ENCODE measurements around the gene RBAK. TPM values are rescaled to one million over a fixed set of nuclear protein-coding genes. Genes with fewer than 3 reads are reported as not detected.
"Not testable (repeated sequence)": the region's sequence is repeated elsewhere in the genome, so short reads cannot be mapped to it uniquely, and the experiment has no call there.

RBAK gene
- 8.7 and 10.1 TPM in 2 replicates for total RNA-seq

GRCh38 chr7:5045558-5046396 lies at the start of gene RBAK:
TSS of gene RBAK (plus strand) at chr7:5045860. CDS start at chr7:5048077, 2,217 bp downstream.
- DNase-seq, result peak; percentile 95

DNA sequence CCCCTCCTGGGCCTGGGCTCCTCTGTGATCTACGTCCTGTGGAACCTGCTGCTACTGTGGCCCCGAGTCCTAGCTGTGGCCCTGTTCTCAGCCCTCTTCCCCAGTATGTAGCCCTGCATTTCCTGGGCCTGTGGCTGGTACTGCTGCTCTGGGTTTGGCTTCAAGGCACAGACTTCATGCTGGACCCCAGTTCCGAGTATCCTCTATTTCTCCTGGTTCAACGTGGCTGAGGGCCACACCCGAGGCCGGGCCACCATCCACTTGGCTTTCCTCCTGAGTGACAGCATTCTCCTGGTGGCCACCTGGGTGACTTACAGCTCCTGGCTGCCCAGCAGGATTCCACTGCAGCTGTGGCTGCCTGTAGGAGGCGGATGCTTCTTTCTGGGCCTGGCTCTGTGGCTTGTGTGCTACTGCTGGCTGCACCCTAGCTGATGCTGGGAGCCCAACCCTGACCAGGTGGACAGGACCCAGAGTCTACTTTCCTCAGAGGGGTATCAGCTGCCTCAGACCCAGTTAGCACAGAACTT lies 48.9 kb upstream of the RBAK start:
- no peak for DNase-seq

- no peak for DNase-seq
Observed at GRCh38 chr7:4998244-4998643, 47.4 kb upstream of the RBAK start.

- no peak for DNase-seq
Observed at GRCh38 chr7:4998910-4999309, 46.8 kb upstream of the RBAK start.

- DNase-seq, result no peak
Observed at GRCh38 chr7:4999369-4999950, 46.2 kb upstream of the RBAK start.

DNA sequence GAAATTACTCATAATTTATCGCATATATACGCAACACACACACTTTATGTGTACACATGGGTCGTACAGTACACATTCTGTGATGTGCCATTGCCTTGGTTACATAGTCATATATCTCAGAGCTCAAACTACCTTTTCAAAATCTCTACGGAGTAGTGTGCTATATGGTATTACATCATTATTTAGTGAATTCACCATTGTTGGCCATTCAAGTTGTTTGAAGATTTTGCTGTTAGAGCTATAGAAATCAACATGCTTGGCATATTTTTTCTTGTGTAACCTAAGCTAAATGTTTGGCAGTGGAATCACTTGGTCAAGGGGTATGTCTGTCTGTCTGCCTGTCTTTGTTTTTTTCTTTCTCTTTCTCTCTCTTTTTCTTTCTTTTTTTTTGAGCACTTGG lies 44.7 kb upstream of the RBAK start:
- DNase-seq, result no peak

DNA sequence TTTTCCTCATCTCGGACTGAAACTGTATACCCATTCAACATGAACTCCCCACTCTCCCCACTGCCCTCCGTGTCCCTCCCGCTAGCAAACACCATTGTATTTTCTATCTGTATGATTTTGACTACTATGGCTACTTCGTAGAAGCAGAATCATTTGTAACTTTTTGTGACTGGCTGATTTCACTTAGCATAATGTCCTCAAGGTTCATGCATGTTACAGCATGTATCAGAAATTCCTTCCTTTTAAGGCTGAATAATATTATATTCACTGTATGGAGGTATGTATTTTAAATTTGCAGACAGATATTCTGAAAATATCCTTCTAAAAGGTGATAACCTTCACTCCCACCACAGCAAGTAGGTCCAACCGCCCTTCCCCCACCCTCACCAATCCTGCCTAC lies 43.7 kb upstream of the RBAK start:
- DNase-seq, result no peak

DNA sequence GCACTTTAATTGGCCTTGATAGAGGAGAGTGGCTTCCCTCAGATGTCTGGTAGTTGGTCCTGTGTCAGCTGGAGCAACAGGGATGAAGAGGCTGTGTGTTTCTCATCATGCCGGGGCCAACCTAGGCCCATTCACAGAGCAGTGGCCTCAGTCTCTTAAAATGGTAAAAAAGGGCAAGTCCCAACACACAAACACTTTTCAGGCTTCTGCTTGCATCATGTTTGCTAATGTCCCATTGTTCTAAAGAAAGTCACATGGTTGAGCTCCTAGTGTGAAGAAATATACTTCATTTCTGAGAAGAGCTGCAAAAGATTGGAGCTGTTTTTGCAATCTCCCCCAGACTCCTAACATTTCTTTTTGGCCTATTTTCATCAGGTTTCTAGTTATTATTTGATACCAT lies 40.6 kb upstream of the RBAK start:
- DNase-seq, result peak; percentile 21

DNA sequence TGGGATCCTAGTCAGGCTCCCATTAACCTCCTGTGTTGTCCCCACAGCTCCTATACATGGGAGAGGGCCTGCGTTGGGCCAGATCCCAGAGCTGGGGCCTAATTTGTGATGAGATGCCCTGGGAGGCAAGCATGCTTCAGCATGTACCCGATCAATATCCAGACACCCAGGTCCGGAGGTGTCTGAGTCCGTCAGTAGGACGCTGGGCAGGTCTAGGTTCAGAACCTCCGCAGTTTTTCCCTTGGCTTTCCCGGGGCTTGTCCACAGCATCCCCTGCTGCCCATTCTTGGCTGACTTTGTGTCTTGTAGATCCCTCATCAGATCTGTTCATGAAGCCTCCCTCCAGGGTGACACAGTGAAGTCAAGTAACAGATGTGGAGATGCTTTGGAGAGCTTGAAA lies 32.7 kb upstream of the RBAK start:
- DNase-seq, result no peak

DNA sequence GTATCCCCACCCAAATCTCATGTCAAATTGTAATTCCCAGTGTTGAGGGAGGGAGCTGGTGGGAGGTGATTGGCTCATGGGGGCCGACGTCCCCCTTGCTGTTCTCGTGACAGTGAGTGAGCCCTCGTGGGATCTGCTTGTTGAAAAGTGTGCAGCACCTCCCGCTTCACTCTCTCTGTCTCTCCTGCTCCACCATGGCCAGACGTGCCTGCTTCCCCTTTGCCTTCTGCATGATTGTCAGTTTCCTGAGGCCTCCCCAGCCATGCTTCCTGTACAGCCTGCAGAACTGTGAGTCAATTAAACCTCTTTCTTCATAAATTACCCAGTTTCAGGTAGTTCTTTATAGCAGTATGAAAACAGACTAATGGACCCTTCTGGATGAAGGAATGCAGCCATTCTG lies 29.7 kb upstream of the RBAK start:
- peak; percentile 46 for DNase-seq

- not testable (repeated sequence) for DNase-seq
Observed at GRCh38 chr7:5017626-5018025, 28.0 kb upstream of the RBAK start.

GRCh38 chr7:5020098-5020497 lies 25.6 kb upstream of the RBAK start:
- DNase-seq, result no peak

GRCh38 chr7:5020976-5021550 lies 24.6 kb upstream of the RBAK start:
- DNase-seq, result not testable (repeated sequence)

DNA sequence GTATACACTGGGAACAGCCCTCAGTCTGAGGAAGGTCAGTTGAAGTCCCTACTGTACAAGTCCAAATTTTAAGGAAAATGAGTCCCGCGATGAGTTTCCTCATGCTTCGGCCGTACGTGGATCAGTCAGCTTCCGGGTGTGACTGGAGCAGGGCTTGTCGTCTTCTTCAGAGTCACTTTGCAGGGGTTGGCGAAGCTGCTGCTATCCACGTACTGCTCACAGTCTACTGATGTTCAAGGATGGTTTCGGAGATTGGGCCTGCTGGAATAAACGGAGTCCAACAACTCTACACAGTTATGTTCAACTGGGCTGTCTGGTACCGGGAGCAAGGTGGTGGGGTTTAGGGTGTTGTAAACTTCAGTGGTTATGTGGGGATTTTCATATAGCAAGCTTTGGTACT lies 22.0 kb upstream of the RBAK start:
- not testable (repeated sequence) for DNase-seq

DNA sequence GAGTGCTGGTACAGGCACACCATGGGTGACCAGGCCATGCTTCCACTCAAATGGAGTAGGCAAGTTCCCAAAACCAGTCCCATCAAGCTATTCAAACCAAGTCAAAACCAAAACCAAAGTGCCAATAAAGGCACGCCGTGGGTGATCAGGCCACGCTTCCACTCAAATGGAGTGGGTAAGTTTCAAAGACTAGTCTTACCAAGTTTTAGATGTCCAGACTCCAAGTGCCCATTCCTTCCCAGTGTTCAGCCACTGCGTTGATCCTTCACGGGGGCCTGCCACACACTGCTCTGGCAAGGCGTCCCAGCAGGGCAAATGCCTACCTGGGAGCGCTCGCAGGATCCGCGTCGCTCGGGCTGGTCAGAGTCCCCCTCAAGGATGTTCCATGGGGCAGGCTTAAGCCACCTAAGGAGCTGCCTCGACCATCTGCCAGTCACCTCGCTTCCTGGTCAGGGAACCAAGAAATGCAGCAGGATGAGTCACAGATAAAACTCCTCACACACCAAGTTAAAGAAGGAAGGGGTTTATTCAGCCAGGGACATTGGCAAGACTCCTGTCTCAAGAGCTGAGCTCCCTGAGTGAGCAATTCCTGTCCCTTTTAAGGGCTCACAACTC lies 17.8 kb upstream of the RBAK start:
- not testable (repeated sequence) for DNase-seq

DNA sequence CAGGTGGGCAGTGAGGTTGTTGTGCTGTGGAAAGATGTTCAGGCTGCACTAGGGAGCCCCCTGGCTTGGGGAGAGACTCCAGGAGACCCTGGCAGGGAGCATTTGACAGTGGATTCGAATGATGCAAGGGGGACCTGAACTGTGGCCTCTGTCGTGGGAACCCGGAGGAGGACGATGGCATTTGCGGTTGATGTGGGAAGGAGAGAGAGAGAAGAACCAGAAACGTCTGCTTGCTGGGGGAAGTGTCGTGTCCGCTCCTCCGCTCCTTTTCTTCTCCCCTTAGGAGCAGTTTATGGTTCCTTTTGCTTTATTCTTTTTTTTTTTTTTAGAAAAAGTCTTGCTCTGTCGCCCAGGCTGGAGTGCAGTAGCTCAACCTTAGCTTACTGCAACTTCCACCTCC lies 12.5 kb upstream of the RBAK start:
- DNase-seq, result not testable (repeated sequence)

- no peak for DNase-seq
Observed at GRCh38 chr7:5035276-5035675, 10.4 kb upstream of the RBAK start.

GRCh38 chr7:5036446-5036845 lies 9.2 kb upstream of the RBAK start:
- no peak for DNase-seq

DNA sequence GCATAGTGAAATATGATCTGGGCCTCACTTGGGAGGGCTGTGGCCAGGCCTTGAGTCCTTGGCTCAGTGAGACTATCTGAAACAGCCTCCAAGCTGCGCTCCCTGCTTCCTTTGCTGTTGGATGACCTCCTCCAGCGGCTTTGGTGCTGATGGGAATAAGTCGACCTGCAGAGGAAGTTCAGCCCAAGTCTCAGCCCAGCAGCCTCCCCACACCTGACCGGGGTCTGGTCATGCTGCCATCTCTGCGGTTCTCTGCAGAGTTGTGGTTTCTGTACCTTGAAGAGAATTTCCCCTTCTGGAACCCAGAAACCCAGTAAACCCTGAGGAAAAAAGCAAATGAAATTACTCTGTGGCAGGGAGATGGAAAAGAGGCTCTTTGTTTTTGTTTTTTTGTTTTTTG lies 4.6 kb upstream of the RBAK start:
- DNase-seq, result no peak

GRCh38 chr7:5043661-5044060 lies 2.0 kb upstream of the RBAK start:
- DNase-seq, result no peak

DNA sequence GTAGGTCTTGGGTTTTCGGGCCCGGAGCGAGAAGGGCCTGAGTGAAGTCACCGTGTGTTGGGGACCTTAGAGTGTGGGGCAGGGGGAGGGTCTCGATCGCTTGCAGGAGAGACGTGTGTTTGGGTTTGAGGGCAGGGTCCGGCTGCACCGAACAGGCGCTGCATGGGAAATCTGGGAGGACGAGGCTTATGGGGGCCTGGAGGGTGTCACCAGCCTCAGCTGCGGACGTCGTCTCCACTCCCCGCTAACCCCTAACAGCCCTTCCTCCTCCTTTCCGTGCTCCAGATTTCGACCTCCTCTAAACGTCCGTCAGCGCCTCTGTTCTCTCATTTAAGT lies 705 bp downstream of the RBAK start:
- DNase-seq, result peak; percentile 13

- not testable (repeated sequence) for DNase-seq
Observed at GRCh38 chr7:5047127-5047526, 1.5 kb downstream of the RBAK start.

- no peak for DNase-seq
Observed at GRCh38 chr7:5050676-5051075, 5.0 kb downstream of the RBAK start.

Measured in dermis blood vessel endothelial cell (primary cell).